Esophagus squamous epithelium (tissue), 4 donors: Measurements from ENCODE around the gene P4HB.

Experiments
- CTCF ChIP-seq, 6 experiments: fragments of 450-650 bp in 4 of 6; fragments of 200-600 bp in 2 of 6; sonication (generic) in 2 of 6; IDR thresholded peaks; one replicate each; pipeline ENCODE4 v1.5.1; 2016 to 2019; ENCODE audit warnings: antibody characterized with exemption in 6 of 6, mild to moderate bottlenecking in 4 of 6, moderate library complexity in 4 of 6
- POLR2A ChIP-seq, 4 donors: fragments of 450-650 bp; IDR thresholded peaks; one replicate each; pipeline ENCODE4 v1.6.1; 2017; ENCODE audit warnings: antibody characterized with exemption in 4 of 4, mild to moderate bottlenecking in 4 of 4, moderate library complexity in 3 of 4

- TF ChIP-seq CTCF (IDR thresholded peaks at IDR 0.05) (no peak), POLR2A (IDR thresholded peaks at IDR 0.05) (peak in 3 of 4 donors; percentile 87 to 98 (median 96))
Observed at GRCh38 chr17:81833160-81833920, 27.0 kb downstream of the P4HB start, which contains the start of gene MCRIP1.
